H1 (cell line): ENCODE results near the gene FBN3. TPM values are rescaled to one million over a fixed set of nuclear protein-coding genes. Genes with fewer than 3 reads are reported as not detected.

Experiments used
- CTCF ChIA-PET: fragments of 300-600 bp; sonication (Branson Sonifier 250); formaldehyde crosslinking; loops from one replicate; lab custom pipeline; 2021; ENCODE audit not compliant: partially characterized antibody; lab: Charles Lee
- POLR2A ChIA-PET: fragments of 300-600 bp; sonication (Branson Sonifier 250); formaldehyde crosslinking; loops from one replicate; lab custom pipeline; 2021; ENCODE audit warnings: inconsistent platforms; ENCODE audit not compliant: partially characterized antibody; lab: Charles Lee
- DNase-seq, 2 experiments: peaks; one replicate each; pipeline versions ENCODE4 v3.0.0 to v3.0.0-alpha.2; 2010 to 2022; ENCODE audit warnings: low spot score in 2 of 2, low read depth in 1 of 2, mixed read lengths in 1 of 2
- FAIRE-seq: peaks from 2 replicates; lab custom pipeline; 2011; peaks lifted over from hg19 to GRCh38; lab: Jason Lieb, UNC
- H2AFZ ChIP-seq: 2 replicates; pipeline ENCODE4 v1.8.1; 2012; ENCODE audit warnings: low read length, inconsistent platforms
- H2AK5ac ChIP-seq: 2 replicates; pipeline ENCODE4 v1.6.1; 2013; ENCODE audit warnings: low read depth, low read length
- H2BK120ac ChIP-seq: replicated peaks from 2 replicates; pipeline ENCODE3; 2013; ENCODE audit warnings: low read depth, low read length, inconsistent platforms
- H2BK12ac ChIP-seq: 2 replicates; pipeline ENCODE4 v1.6.1; 2013; ENCODE audit warnings: low read depth, low read length
- H2BK15ac ChIP-seq: 2 replicates; pipeline ENCODE4 v1.6.1; 2013; ENCODE audit warnings: low read length
- H2BK20ac ChIP-seq: 2 replicates; pipeline ENCODE4 v1.6.1; 2013; ENCODE audit warnings: low read length
- H2BK5ac ChIP-seq: 2 replicates; pipeline ENCODE4 v1.6.1; 2013; ENCODE audit warnings: low read depth, low read length
- H3K14ac ChIP-seq: 2 replicates; pipeline ENCODE4 v1.6.1; 2013; ENCODE audit warnings: inconsistent platforms; ENCODE audit not compliant: insufficient read length
- H3K18ac ChIP-seq: 2 replicates; pipeline ENCODE4 v1.6.1; 2013; ENCODE audit warnings: low read length; ENCODE audit errors: extremely low read depth
- H3K23ac ChIP-seq: 2 replicates; pipeline ENCODE4 v1.6.1; 2013; ENCODE audit warnings: inconsistent platforms; ENCODE audit not compliant: insufficient read length
- H3K23me2 ChIP-seq: 2 replicates; pipeline ENCODE4 v1.6.1; 2013; ENCODE audit warnings: low read depth, low read length
- H3K27ac ChIP-seq: 2 replicates; pipeline ENCODE4 v1.6.1; 2011; ENCODE audit warnings: low read depth, low read length, inconsistent platforms
- H3K27me3 ChIP-seq, 4 experiments: replicated peaks in 1 of 4; 1 replicate in 1 of 4; 2 replicates in 3 of 4; pipeline versions ENCODE4 v1.6.1 to v1.8.1; 2011 to 2013; ENCODE audit warnings: low read length in 3 of 4, mild to moderate bottlenecking in 3 of 4, inconsistent platforms in 2 of 4, mixed read lengths in 2 of 4, moderate library complexity in 1 of 4; ENCODE audit not compliant: control insufficient read depth in 3 of 4, insufficient read depth in 3 of 4; ENCODE audit errors: extremely low read depth in 1 of 4
- H3K36me3 ChIP-seq, 4 experiments: 2 replicates each; pipeline versions ENCODE4 v1.6.1 to v1.8.1; 2011 to 2013; ENCODE audit warnings: mild to moderate bottlenecking in 4 of 4, low read length in 3 of 4, moderate library complexity in 2 of 4, control low read depth in 1 of 4, inconsistent platforms in 1 of 4; ENCODE audit not compliant: insufficient read depth in 4 of 4, control insufficient read depth in 2 of 4
- H3K4ac ChIP-seq: replicated peaks from 2 replicates; pipeline ENCODE3; 2013; ENCODE audit warnings: low read length, low read depth, mixed read lengths, inconsistent platforms; ENCODE audit not compliant: insufficient read length
- H3K4me1 ChIP-seq, 4 experiments: replicated peaks in 1 of 4; 1 replicate in 1 of 4; 2 replicates in 3 of 4; pipeline versions ENCODE4 v1.6.1 to v1.8.1; 2011 to 2013; ENCODE audit warnings: low read length in 3 of 4, inconsistent platforms in 2 of 4, mixed read lengths in 1 of 4; ENCODE audit not compliant: insufficient read depth in 4 of 4, control insufficient read depth in 3 of 4
- H3K4me2 ChIP-seq, 2 experiments: 2 replicates each; pipeline versions ENCODE4 v1.6.1 to v1.8.1; 2011 to 2013; ENCODE audit warnings: low read depth in 2 of 2, low read length in 2 of 2, control low read depth in 1 of 2, inconsistent platforms in 1 of 2, mild to moderate bottlenecking in 1 of 2; ENCODE audit not compliant: insufficient read depth in 1 of 2
- H3K4me3 ChIP-seq, 4 experiments: fragments of 200-600, 300-600 bp in 1 of 4; sonication (generic), shearing (Covaris generic), sonication (Bioruptor Twin) in 1 of 4; 2 replicates each; pipeline versions ENCODE4 v1.5.1 to v1.8.1; 2011 to 2016; ENCODE audit warnings: low read length in 4 of 4, low read depth in 3 of 4, control low read depth in 2 of 4, inconsistent platforms in 2 of 4, mild to moderate bottlenecking in 2 of 4, mixed read lengths in 1 of 4, moderate library complexity in 1 of 4; ENCODE audit not compliant: insufficient read depth in 2 of 4; ENCODE audit errors: extremely low read depth in 1 of 4
- H3K56ac ChIP-seq: replicated peaks from 2 replicates; pipeline ENCODE3; 2013; ENCODE audit warnings: low read depth, mild to moderate bottlenecking, mixed read lengths, low read length, inconsistent platforms; ENCODE audit not compliant: insufficient read length
- H3K79me1 ChIP-seq: 2 replicates; pipeline ENCODE4 v1.6.1; 2013; ENCODE audit warnings: low read depth, low read length, control low read depth
- H3K79me2 ChIP-seq, 2 experiments: 2 replicates each; pipeline versions ENCODE4 v1.6.1 to v1.8.1; 2012 to 2013; ENCODE audit warnings: low read length in 2 of 2, mild to moderate bottlenecking in 2 of 2, inconsistent platforms in 1 of 2; ENCODE audit not compliant: insufficient read depth in 2 of 2, control insufficient read depth in 1 of 2
- H3K9ac ChIP-seq, 4 experiments: replicated peaks in 1 of 4; 1 replicate in 1 of 4; 2 replicates in 3 of 4; pipeline versions ENCODE4 v1.6.1 to v1.8.1; 2011 to 2013; ENCODE audit warnings: low read depth in 3 of 4, low read length in 3 of 4, control low read depth in 2 of 4, mild to moderate bottlenecking in 2 of 4, moderate library complexity in 2 of 4, inconsistent platforms in 1 of 4; ENCODE audit errors: extremely low read depth in 1 of 4
- H3K9me3 ChIP-seq, 2 experiments: 2 replicates each; pipeline versions ENCODE4 v1.6.1 to v1.8.1; 2012 to 2013; ENCODE audit warnings: mild to moderate bottlenecking in 2 of 2, moderate library complexity in 2 of 2, control low read depth in 1 of 2, inconsistent platforms in 1 of 2, low read depth in 1 of 2, low read length in 1 of 2, mixed read lengths in 1 of 2; ENCODE audit not compliant: insufficient read depth in 2 of 2
- H4K20me1 ChIP-seq, 2 experiments: replicated peaks in 1 of 2; 2 replicates each; pipeline versions ENCODE3 to v1.8.1; 2011 to 2013; ENCODE audit warnings: inconsistent platforms in 2 of 2, low read length in 2 of 2, mild to moderate bottlenecking in 1 of 2; ENCODE audit not compliant: insufficient read depth in 2 of 2, control insufficient read depth in 1 of 2
- H4K5ac ChIP-seq: 2 replicates; pipeline ENCODE4 v1.6.1; 2013; ENCODE audit warnings: low read length, low read depth, mixed read lengths, inconsistent platforms; ENCODE audit not compliant: insufficient read length
- H4K8ac ChIP-seq: 2 replicates; pipeline ENCODE4 v1.8.0; 2013; ENCODE audit warnings: mild to moderate bottlenecking, moderate library complexity, low read length, inconsistent platforms; ENCODE audit not compliant: insufficient read depth; ENCODE audit errors: extremely low read depth
- H4K91ac ChIP-seq: replicated peaks from 2 replicates; pipeline ENCODE3; 2013; ENCODE audit warnings: low read length, mixed read lengths, inconsistent platforms; ENCODE audit not compliant: insufficient read length
- CHD2 ChIP-seq: IDR thresholded peaks from 2 replicates; pipeline ENCODE4 v1.6.1; 2012; ENCODE audit warnings: low read length, improper control_type of control experiment
- GABPA ChIP-seq: IDR thresholded peaks from 2 replicates; pipeline ENCODE4 v1.6.1; 2011; ENCODE audit warnings: mild to moderate bottlenecking, low read length, moderate library complexity, borderline replicate concordance; ENCODE audit not compliant: insufficient read depth
- GTF2F1 ChIP-seq: IDR thresholded peaks from 2 replicates; pipeline ENCODE4 v1.6.1; 2012; ENCODE audit warnings: low read depth, low read length, improper control_type of control experiment, borderline replicate concordance
- JUN ChIP-seq: IDR thresholded peaks from 2 replicates; pipeline ENCODE4 v1.6.1; 2011; ENCODE audit warnings: low read depth, mild to moderate bottlenecking, improper control_type of control experiment, low read length
- JUND ChIP-seq: IDR thresholded peaks from 2 replicates; pipeline ENCODE4 v1.6.1; 2011; ENCODE audit warnings: mild to moderate bottlenecking, improper control_type of control experiment, low read length
- KDM1A ChIP-seq: fragments of 200-600, 300-600 bp; sonication (generic); IDR thresholded peaks from 2 replicates; pipeline ENCODE4 v1.7.1; 2016; ENCODE audit warnings: mild to moderate bottlenecking, low read length, borderline replicate concordance
- MAFK ChIP-seq: IDR thresholded peaks from 2 replicates; pipeline ENCODE4 v1.6.1; 2012; ENCODE audit warnings: low read depth, mild to moderate bottlenecking, improper control_type of control experiment, low read length
- PHF8 ChIP-seq: fragments of 200-600 bp; sonication (generic); conservative IDR thresholded peaks from 2 replicates; pipeline ENCODE4 v1.7.1; 2012; ENCODE audit warnings: low read depth, mild to moderate bottlenecking, inconsistent platforms, low read length, moderate library complexity
- POU5F1 ChIP-seq: IDR thresholded peaks from 2 replicates; pipeline ENCODE4 v1.6.1; 2011; ENCODE audit warnings: low read depth, mild to moderate bottlenecking, low read length, moderate library complexity
- SIX5 ChIP-seq: IDR thresholded peaks from 2 replicates; pipeline ENCODE4 v1.6.1; 2011; ENCODE audit warnings: mild to moderate bottlenecking, low read depth, low read length
- SP4 ChIP-seq: IDR thresholded peaks from 2 replicates; pipeline ENCODE4 v1.6.1; 2012; ENCODE audit warnings: low read length, inconsistent platforms
- TAF1 ChIP-seq: IDR thresholded peaks from 2 replicates; pipeline ENCODE4 v1.6.1; 2011; ENCODE audit warnings: mild to moderate bottlenecking, low read depth, low read length
- WGBS, 2 experiments: shearing (Covaris generic) in 1 of 2; methylation state at CpG; one replicate each; pipeline versions ENCODE4 v1.1.6 to v1.1.7; 2013 to 2015; ENCODE audit warnings: low lambda C conversion rate in 2 of 2, mixed read lengths in 2 of 2, inconsistent platforms in 1 of 2, low coverage in 1 of 2, missing lambda C conversion rate in 1 of 2; ENCODE audit not compliant: insufficient replicate concordance in 2 of 2, insufficient coverage in 1 of 2, insufficient read length in 1 of 2; ENCODE audit errors: extremely low coverage in 1 of 2, missing lambda C conversion rate in 1 of 2; 5-methylcytosine and 5-hydroxymethylcytosine counted together
- polyA plus RNA-seq, 7 experiments: library from polyadenylated mRNA; depleted of rRNA in 3 of 7; stranded (reverse) in 5 of 7; unstranded in 2 of 7; fragments of >200 nt in 5 of 7; fragments of 200-250 nt in 2 of 7; gene quantifications; 1 replicate in 5 of 7; 2 replicates in 1 of 7; 4 replicates in 1 of 7; pipeline versions ENCODE4 v1.2.1 to v1.2.3, GENCODE V29; 2011 to 2013; ENCODE audit warnings: missing spikeins in 2 of 7, mixed read lengths in 2 of 7
- total RNA-seq: library from RNA; stranded (reverse); fragmentation: NEBNext Ultra II Directional; extraction: Animal tissue kit (Norgen Biotek cat#: 25700); gene quantifications from 2 replicates; pipeline ENCODE4 v1.2.1, GENCODE V29; 2021
- TF ChIP-seq, protein P1 (sequence below): IDR thresholded peaks from 2 replicates; pipeline ENCODE4 v1.6.1; 2012; ENCODE audit warnings: inconsistent platforms
- TF ChIP-seq, protein P2 (sequence below): IDR thresholded peaks from 2 replicates; pipeline ENCODE4 v1.6.1; 2012; ENCODE audit warnings: low read length, inconsistent platforms

FBN3 gene
- total and polyA plus RNA-seq, 2 of the 8 experiments (the other 6 are each of a cell fraction or from before 2014, with no cell fraction given), result 37.1 to 38.7 TPM

DNA sequence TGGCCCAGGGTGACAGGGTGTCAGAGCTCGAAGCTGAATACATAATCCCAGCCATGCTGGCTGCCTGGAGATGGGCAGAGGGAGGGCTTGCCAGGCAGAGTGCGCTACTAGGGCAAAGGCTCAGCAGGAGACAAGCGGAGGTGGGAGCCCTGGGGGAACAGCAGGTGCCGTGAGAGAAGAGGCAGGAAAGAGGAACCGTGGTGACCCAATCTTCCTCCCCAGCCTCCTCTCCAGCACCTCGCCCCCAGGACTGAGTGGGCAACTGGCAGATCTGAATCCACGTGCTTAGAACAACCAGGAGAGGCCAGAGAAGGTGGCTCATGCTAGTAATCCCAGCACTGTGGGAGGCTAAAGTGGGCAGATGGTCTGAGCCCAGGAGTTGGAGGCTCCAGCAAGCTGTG lies 107.9 kb downstream of the FBN3 start:
- Histone ChIP-seq H2BK15ac (no peak overlapping the region), H3K79me1 (no peaks in the 10 kb centered on the region), H3K18ac (no peak overlapping the region), H3K27me3 (peaks cover 0 to 2% (median 0%) of the 10 kb centered on the region in 4 experiments; a peak in 1 of 7 replicates), H3K79me2 (no peaks in the 10 kb centered on the region), H4K5ac (no peak overlapping the region), H3K23ac (no peak overlapping the region), H3K4me2 (no peak overlapping the region), H3K36me3 (no peaks in the 10 kb centered on the region), H3K9ac (no peak overlapping the region), H2BK5ac (no peak overlapping the region), H4K20me1 (no peaks in the 10 kb centered on the region), H2AFZ (no peak overlapping the region), H4K91ac (no peak overlapping the region), H2BK12ac (no peak overlapping the region), H2BK20ac (no peak overlapping the region), H3K23me2 (no peaks in the 10 kb centered on the region), H3K14ac (no peak overlapping the region), H3K4ac (no peak overlapping the region), H3K56ac (no peak overlapping the region), H3K4me1 (no peaks in the 10 kb centered on the region), H3K27ac (no peak overlapping the region), H2BK120ac (no peak overlapping the region), H2AK5ac (no peak overlapping the region), H3K9me3 (no peaks in the 10 kb centered on the region), H4K8ac (no peak overlapping the region), H3K4me3 (no peak overlapping the region)
- 80% methylated on average over 7 of the region's 7 CpGs; no CpG with 5 or more reads in 1 of the 2 experiments for WGBS, 2 experiments
- FAIRE-seq (no peak), DNase-seq (no peak)
- no peak for TF ChIP-seq CHD2
- no peak for TF ChIP-seq GABPA
- TF ChIP-seq KDM1A, result no peak
- no peak for TF ChIP-seq SIX5
- TF ChIP-seq, protein P1, sequence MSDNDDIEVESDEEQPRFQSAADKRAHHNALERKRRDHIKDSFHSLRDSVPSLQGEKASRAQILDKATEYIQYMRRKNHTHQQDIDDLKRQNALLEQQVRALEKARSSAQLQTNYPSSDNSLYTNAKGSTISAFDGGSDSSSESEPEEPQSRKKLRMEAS, result no peak
- TF ChIP-seq POU5F1, result no peak
- TF ChIP-seq GTF2F1, result no peak
- TF ChIP-seq, protein P2, sequence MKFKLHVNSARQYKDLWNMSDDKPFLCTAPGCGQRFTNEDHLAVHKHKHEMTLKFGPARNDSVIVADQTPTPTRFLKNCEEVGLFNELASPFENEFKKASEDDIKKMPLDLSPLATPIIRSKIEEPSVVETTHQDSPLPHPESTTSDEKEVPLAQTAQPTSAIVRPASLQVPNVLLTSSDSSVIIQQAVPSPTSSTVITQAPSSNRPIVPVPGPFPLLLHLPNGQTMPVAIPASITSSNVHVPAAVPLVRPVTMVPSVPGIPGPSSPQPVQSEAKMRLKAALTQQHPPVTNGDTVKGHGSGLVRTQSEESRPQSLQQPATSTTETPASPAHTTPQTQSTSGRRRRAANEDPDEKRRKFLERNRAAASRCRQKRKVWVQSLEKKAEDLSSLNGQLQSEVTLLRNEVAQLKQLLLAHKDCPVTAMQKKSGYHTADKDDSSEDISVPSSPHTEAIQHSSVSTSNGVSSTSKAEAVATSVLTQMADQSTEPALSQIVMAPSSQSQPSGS, result no peak
- TF ChIP-seq JUN, result no peak
- TF ChIP-seq PHF8, result no peak
- TF ChIP-seq SP4, result no peak
- no peak for TF ChIP-seq TAF1
- no peak for TF ChIP-seq JUND
- TF ChIP-seq MAFK, result no peak
- ChIA-PET CTCF (interaction anchor here (0.9 to 4.4 kb wide), 2 partner anchors 24 to 27 kb away, joined by 3 to 21 read pairs; no protein-coding TSS in a partner anchor), POLR2A (no interaction called here)
